Fibroblast of the aortic adventitia (primary cell): ENCODE measurements around the gene ANKRD53. TPM values are rescaled to one million over a fixed set of nuclear protein-coding genes. Genes with fewer than 3 reads are reported as not detected.
A peak's percentile ranks its signal among the peaks of the same experiment; 100 is the strongest.

ENCODE experiments used
- DNase-seq: peaks from one replicate; pipeline ENCODE4 v3.0.0-alpha.2; 2010; ENCODE audit warnings: low read depth
- H3K4me3 ChIP-seq: 2 replicates; pipeline ENCODE4 v1.5.1; 2011; ENCODE audit warnings: low read depth, mild to moderate bottlenecking, control low read depth, low read length, moderate library complexity
- CTCF ChIP-seq: IDR thresholded peaks from 2 replicates; pipeline ENCODE4 v1.5.1; 2011; ENCODE audit warnings: mild to moderate bottlenecking, low read length, control low read depth, inconsistent platforms; ENCODE audit not compliant: insufficient read depth
- total RNA-seq: library from RNA; depleted of rRNA; stranded (reverse); fragments of >200 nt; gene quantifications from 2 replicates; pipeline ENCODE4 v1.2.3, GENCODE V29; 2012; ENCODE audit warnings: low replicate concordance

The ANKRD53 gene
- total RNA-seq, 1 donor, result 1.1 TPM

GRCh38 chr2:70939001-70939838 lies 39.2 kb upstream of the ANKRD53 start:
- no peak for TF ChIP-seq CTCF
- no peak for DNase-seq
- H3K4me3 ChIP-seq, result no peak overlapping the region

GRCh38 chr2:70939839-70940580 lies 38.4 kb upstream of the ANKRD53 start:
- no peak overlapping the region for H3K4me3 ChIP-seq
- TF ChIP-seq CTCF, result no peak
- no peak for DNase-seq

- no peak for TF ChIP-seq CTCF
- H3K4me3 ChIP-seq, result no peak overlapping the region
- no peak for DNase-seq
These were observed 37.2 kb upstream of the ANKRD53 start for GRCh38 chr2:70941186-70941585.

GRCh38 chr2:70941701-70942100 lies 36.7 kb upstream of the ANKRD53 start:
- no peak overlapping the region for H3K4me3 ChIP-seq
- no peak for DNase-seq
- TF ChIP-seq CTCF, result no peak

GRCh38 chr2:70942396-70943204 lies 35.8 kb upstream of the ANKRD53 start:
- peak; percentile 21 for DNase-seq
- no peak for TF ChIP-seq CTCF
- H3K4me3 ChIP-seq, result no peak overlapping the region

- no peak overlapping the region for H3K4me3 ChIP-seq
- no peak for DNase-seq
- TF ChIP-seq CTCF, result no peak
These were observed 35.1 kb upstream of the ANKRD53 start for GRCh38 chr2:70943205-70943871.
